ENCODE data around the gene ZBTB8OS.

- TF ChIP-seq, protein P1, sequence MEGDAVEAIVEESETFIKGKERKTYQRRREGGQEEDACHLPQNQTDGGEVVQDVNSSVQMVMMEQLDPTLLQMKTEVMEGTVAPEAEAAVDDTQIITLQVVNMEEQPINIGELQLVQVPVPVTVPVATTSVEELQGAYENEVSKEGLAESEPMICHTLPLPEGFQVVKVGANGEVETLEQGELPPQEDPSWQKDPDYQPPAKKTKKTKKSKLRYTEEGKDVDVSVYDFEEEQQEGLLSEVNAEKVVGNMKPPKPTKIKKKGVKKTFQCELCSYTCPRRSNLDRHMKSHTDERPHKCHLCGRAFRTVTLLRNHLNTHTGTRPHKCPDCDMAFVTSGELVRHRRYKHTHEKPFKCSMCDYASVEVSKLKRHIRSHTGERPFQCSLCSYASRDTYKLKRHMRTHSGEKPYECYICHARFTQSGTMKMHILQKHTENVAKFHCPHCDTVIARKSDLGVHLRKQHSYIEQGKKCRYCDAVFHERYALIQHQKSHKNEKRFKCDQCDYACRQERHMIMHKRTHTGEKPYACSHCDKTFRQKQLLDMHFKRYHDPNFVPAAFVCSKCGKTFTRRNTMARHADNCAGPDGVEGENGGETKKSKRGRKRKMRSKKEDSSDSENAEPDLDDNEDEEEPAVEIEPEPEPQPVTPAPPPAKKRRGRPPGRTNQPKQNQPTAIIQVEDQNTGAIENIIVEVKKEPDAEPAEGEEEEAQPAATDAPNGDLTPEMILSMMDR (IDR thresholded peaks at IDR 0.05; ENCODE audit: low read depth, low read length, poor library complexity, severe bottlenecking), result no peak
- TF ChIP-seq EZH2phosphoT487 (IDR thresholded peaks at IDR 0.05; ENCODE audit: borderline replicate concordance, low read length), result no peak
Observed at GRCh38 chr1:32600034-32600433, 50.3 kb downstream of the ZBTB8OS start.

Measured in DOHH2 (cell line).